GM13976 (cell line): ENCODE results near the gene COX17.

Source experiments
- DNase-seq: peaks from one replicate; pipeline ENCODE4 v3.0.0; 2012; ENCODE audit warnings: low spot score
- in situ Hi-C: fragments of 300-500 bp; cut with MboI; formaldehyde crosslinking; loops from one replicate; pipeline ENCODE4 v1.12.0; 2022; ENCODE audit warnings: low sequenced_read_pairs, mixed read lengths, inconsistent platforms; ENCODE audit not compliant: unreplicated experiment
- TF ChIP-seq, protein P1 (sequence below): IDR thresholded peaks from 2 replicates; pipeline ENCODE4 v1.5.1; 2012; ENCODE audit warnings: borderline replicate concordance, mild to moderate bottlenecking; ENCODE audit not compliant: insufficient read depth; ENCODE audit errors: extremely low read depth, missing control alignments, control extremely low read depth

The COX17 gene

DNA sequence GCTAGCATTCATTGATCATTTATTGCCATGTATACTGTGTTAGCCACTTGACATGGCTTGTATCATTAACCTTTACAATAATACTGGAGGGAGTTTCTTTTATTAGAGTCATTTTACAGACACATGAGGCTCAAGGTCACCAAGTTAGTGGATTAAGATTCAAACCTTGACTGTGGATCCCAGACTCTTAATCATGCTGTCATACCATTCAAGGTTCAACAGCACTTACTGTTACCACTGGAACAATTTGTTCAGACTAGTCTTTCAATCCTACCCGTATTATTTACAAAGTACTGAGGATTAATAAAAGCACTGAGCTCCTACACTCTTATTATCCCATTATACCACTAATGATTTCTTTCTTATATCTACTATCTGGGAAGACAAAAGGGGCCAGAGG lies 1.2 kb downstream of the COX17 start:
- no peak for DNase-seq
- in situ Hi-C loops = loop anchor here (25.0 kb wide), 1 partner anchor 389 kb away; the partner anchor contains the start of gene ARHGAP31
- TF ChIP-seq, protein P1, sequence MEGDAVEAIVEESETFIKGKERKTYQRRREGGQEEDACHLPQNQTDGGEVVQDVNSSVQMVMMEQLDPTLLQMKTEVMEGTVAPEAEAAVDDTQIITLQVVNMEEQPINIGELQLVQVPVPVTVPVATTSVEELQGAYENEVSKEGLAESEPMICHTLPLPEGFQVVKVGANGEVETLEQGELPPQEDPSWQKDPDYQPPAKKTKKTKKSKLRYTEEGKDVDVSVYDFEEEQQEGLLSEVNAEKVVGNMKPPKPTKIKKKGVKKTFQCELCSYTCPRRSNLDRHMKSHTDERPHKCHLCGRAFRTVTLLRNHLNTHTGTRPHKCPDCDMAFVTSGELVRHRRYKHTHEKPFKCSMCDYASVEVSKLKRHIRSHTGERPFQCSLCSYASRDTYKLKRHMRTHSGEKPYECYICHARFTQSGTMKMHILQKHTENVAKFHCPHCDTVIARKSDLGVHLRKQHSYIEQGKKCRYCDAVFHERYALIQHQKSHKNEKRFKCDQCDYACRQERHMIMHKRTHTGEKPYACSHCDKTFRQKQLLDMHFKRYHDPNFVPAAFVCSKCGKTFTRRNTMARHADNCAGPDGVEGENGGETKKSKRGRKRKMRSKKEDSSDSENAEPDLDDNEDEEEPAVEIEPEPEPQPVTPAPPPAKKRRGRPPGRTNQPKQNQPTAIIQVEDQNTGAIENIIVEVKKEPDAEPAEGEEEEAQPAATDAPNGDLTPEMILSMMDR = no peak

DNA sequence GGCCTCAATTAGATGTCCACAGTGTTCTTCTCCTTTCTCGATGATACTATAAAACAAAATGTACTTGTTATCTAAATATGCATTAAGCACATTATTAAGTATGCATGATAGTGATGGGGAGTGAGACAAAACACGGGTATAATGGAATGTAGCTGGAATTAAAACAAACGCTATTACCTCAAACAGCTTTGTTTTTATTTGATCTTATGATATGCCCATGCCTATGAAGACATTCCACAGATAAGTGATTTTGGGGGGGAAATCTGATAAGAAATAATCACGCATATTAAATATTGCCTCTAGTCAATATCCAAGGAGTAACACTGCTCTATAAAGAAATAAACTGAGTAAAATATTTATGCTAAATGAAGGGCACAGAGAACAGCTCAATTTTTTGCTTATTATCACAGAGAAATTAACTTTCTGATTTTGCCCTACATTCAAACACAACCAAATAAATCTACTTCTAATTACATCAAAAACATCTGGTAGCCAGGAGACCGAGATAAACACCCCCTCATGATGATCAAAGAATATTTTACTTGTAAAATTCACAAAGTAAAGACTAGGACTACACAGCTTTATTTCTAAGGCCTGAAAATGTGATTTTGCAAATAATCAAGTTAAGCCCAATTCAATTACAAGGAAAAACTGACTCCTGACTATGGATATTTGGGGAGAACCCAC lies 1.9 kb downstream of the COX17 start:
- TF ChIP-seq, protein P1 = no peak
- DNase-seq = no peak
- in situ Hi-C loops = loop anchor here (25.0 kb wide), 1 partner anchor 388 kb away; the partner anchor contains the start of gene ARHGAP31

DNA sequence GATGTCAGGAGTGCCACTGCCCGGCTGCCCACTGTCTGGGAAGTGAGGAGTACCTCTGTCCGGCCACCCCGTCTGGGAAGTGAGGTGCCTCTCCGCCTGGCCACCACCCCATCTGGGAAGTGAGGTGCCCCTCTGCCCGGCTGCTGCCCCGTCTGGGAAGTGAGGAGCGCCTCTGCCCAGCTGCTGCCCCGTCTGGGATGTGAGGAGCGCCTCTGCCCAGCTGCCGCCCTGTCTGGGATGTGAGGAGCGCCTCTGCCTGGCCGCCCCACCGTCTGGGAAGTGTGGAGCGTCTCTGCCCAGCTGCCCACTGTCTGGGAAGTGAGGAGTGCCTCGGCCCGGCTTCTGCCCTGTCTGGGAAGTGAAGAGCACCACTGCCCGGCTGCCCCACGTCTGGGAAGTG lies 3.3 kb downstream of the COX17 start:
- TF ChIP-seq, protein P1 = no peak
- no peak for DNase-seq
- in situ Hi-C loops = no loop called here

DNA sequence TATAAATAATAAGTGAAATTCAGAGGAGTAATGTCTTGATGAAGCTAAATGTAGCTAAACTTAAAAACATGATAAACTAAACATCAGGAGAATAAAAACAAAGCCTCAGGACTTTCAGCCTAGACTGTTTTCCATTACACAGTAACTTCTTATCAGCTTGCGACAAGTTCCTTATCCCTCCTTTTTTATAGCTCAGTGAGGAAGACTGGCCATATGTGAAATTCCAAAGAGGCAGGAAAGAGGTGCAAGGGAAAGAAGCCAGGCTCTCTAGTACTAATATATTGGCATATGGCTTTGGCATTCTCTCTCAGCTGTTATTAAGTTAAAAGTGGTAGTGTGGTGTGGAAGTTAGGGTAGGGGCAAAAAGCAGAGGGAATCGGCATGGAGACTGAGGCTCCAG lies 4.4 kb downstream of the COX17 start:
- in situ Hi-C loops = no loop called here
- TF ChIP-seq, protein P1 = no peak
- DNase-seq = no peak

DNA sequence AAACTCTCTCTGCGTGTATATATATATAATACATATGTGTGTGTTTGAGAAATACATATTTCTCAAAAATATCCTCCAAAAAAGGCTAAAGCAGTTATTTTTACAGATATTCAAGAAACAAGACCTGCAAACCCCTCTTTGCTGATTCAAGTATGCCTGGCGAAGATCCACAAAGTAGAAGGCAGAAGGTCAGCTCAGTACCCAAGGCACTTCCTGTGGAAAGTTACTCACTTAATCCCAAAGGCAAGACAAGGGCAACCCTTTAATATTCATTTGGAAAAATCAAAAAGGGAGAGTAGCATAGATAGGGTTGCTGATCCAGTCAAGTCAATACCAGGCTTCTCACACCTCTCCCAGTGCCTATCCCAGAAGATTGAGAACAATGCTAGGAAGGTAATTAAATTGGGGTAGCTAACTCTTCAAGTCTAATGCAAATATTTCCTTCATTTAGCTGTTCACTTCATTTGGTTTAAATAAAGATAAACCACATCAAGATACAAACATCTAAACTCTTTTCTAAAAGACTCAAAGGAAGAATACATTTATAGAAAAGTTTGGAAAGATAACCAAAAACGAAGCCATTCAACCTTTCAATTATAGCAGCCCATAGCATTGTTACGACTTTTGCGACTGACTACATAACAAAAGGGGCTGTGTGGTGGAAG lies 7.2 kb downstream of the COX17 start:
- in situ Hi-C loops = no loop called here
- TF ChIP-seq, protein P1 = no peak
- no peak for DNase-seq

DNA sequence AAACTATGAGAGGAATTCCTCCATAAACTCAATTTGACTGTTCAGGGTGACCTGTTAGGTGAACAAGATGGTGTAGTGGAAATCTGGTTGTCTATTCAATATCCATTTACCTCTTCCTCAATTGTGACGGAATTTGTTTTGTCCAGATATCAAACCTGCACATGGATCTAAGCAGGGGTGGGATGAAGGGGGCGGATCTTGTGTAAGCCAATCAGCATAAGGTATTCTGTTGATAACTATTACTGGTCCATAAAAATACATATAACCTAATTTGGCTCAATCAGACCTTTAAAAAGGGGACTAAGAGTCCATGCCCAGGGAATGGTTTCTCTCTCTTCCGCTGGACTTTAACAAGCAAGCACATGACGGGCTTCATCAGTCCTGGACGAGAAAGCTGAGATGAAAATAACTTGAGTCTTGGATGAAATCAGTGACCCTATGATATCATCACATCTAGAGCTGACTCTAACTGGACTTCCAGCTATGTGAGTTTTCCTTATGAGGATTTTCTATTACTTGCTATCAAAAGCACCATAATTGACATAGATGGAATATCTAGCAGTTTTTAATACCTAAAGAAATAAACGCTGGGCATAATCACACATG lies 11.1 kb downstream of the COX17 start:
- TF ChIP-seq, protein P1 = no peak
- no peak for DNase-seq
- in situ Hi-C loops = no loop called here
